Calu3 (cell line): ENCODE data around the gene TMED7. TPM values are rescaled to one million over a fixed set of nuclear protein-coding genes. Genes with fewer than 3 reads are reported as not detected.
"Not testable (repeated sequence)": the region's sequence is repeated elsewhere in the genome, so short reads cannot be mapped to it uniquely, and the experiment has no call there.

ENCODE experiments used
- BruUV-seq: library from RNA; stranded (reverse); fragments of 400-500 nt; replicated peaks from 2 replicates; lab custom pipeline; 2021; lab: Mats Ljungman, UMichigan
- CTCF ChIA-PET: fragments of 300-600 bp; sonication (Branson Sonifier 250); formaldehyde crosslinking; loops from one replicate; lab custom pipeline; 2022; ENCODE audit warnings: antibody characterized with exemption; lab: Charles Lee
- DNase-seq: peaks from one replicate; pipeline ENCODE4 v3.0.0; 2022
- H3K27ac Mint-ChIP-seq: one replicate; pipeline ENCODE4 v1.8.0; 2022; ENCODE audit warnings: mixed read lengths; ENCODE audit not compliant: unreplicated experiment
- H3K27me3 Mint-ChIP-seq: one replicate; pipeline ENCODE4 v1.8.0; 2022; ENCODE audit warnings: mixed read lengths; ENCODE audit not compliant: unreplicated experiment
- H3K36me3 Mint-ChIP-seq: one replicate; pipeline ENCODE4 v1.8.0; 2022; ENCODE audit warnings: mild to moderate bottlenecking, moderate library complexity, mixed read lengths; ENCODE audit not compliant: insufficient read depth, unreplicated experiment
- H3K4me1 Mint-ChIP-seq: one replicate; pipeline ENCODE4 v1.8.0; 2022; ENCODE audit warnings: mild to moderate bottlenecking, low read depth, mixed read lengths; ENCODE audit not compliant: unreplicated experiment
- H3K4me3 Mint-ChIP-seq: one replicate; pipeline ENCODE4 v1.8.0; 2022; ENCODE audit warnings: mild to moderate bottlenecking, low read depth, moderate library complexity, mixed read lengths; ENCODE audit not compliant: unreplicated experiment
- H3K9me3 Mint-ChIP-seq: one replicate; pipeline ENCODE4 v1.8.0; 2022; ENCODE audit warnings: low read depth, mixed read lengths; ENCODE audit not compliant: unreplicated experiment
- CTCF ChIP-seq: fragments of 200-600 bp; IDR thresholded peaks from one replicate; pipeline ENCODE4 v1.8.0; 2022; ENCODE audit warnings: antibody characterized with exemption; ENCODE audit not compliant: unreplicated experiment
- intact Hi-C: fragments of 100-400 bp; cut with micrococcal nuclease; formaldehyde crosslinking; loops from one replicate; pipeline ENCODE4 v1.10.0; 2022; ENCODE audit not compliant: unreplicated experiment
- total RNA-seq: library from RNA; stranded (reverse); gene quantifications from 2 replicates; pipeline ENCODE4 v1.2.3, GENCODE V29; 2022

TMED7 gene
- total RNA-seq, 1 experiment from 2014 or later = 137 TPM

- H3K27me3 Mint-ChIP-seq = peaks cover 26% of the 10 kb centered on the region
- BruUV-seq = no TSS peak
- CTCF ChIA-PET = no interaction called here
- no peaks in the 10 kb centered on the region for H3K4me1 Mint-ChIP-seq
- DNase-seq = no peak
- H3K9me3 Mint-ChIP-seq = no peaks in the 10 kb centered on the region
- no peak overlapping the region for H3K4me3 Mint-ChIP-seq
- no peak for TF ChIP-seq CTCF
- no peaks in the 10 kb centered on the region for H3K36me3 Mint-ChIP-seq
- no peak overlapping the region for H3K27ac Mint-ChIP-seq
- intact Hi-C loops = no loop called here
These were observed 22.2 kb upstream of the TMED7 start for GRCh38 chr5:115648056-115648455.

- H3K9me3 Mint-ChIP-seq, H3K4me3 Mint-ChIP-seq, H3K4me1 Mint-ChIP-seq, CTCF ChIA-PET, BruUV-seq, H3K27ac Mint-ChIP-seq, H3K36me3 Mint-ChIP-seq, intact Hi-C loops, DNase-seq: not testable (repeated sequence)
- peaks cover 26% of the 10 kb centered on the region for H3K27me3 Mint-ChIP-seq
These were observed 19.6 kb upstream of the TMED7 start for GRCh38 chr5:115645386-115645785.

- CTCF ChIA-PET = interaction anchor here (0.8 kb wide), 1 partner anchor 8 kb away, joined by 3 read pairs; no protein-coding TSS in a partner anchor
- H3K4me1 Mint-ChIP-seq = no peaks in the 10 kb centered on the region
- no TSS peak for BruUV-seq
These were observed 18.2 kb upstream of the TMED7 start for GRCh38 chr5:115644046-115644445.

GRCh38 chr5:115641948-115642347 is 16.1 kb upstream of the TMED7 start:
- H3K27ac Mint-ChIP-seq = no peak overlapping the region
- no peak for TF ChIP-seq CTCF
- no TSS peak for BruUV-seq
- intact Hi-C loops = no loop called here
- H3K36me3 Mint-ChIP-seq = no peaks in the 10 kb centered on the region
- peaks cover 26% of the 10 kb centered on the region for H3K27me3 Mint-ChIP-seq
- CTCF ChIA-PET = no interaction called here
- H3K4me3 Mint-ChIP-seq = no peak overlapping the region
- H3K4me1 Mint-ChIP-seq = no peaks in the 10 kb centered on the region
- DNase-seq = no peak
- H3K9me3 Mint-ChIP-seq = no peaks in the 10 kb centered on the region

More at GRCh38 chr5:115644046-115644445, 18.2 kb upstream of the TMED7 start:
- Mint-ChIP-seq H3K27ac (no peak overlapping the region), H3K9me3 (no peaks in the 10 kb centered on the region), H3K4me3 (no peak overlapping the region), H3K36me3 (no peaks in the 10 kb centered on the region), H3K27me3 (peaks cover 26% of the 10 kb centered on the region)
- no peak for DNase-seq
- intact Hi-C loops = no loop called here
- no peak for TF ChIP-seq CTCF

- BruUV-seq = no TSS peak
- no peak overlapping the region for H3K4me3 Mint-ChIP-seq
- H3K27ac Mint-ChIP-seq = no peak overlapping the region
- CTCF ChIA-PET = no interaction called here
- no peaks in the 10 kb centered on the region for H3K36me3 Mint-ChIP-seq
- TF ChIP-seq CTCF = no peak
- no peaks in the 10 kb centered on the region for H3K4me1 Mint-ChIP-seq
- DNase-seq = no peak
- no peaks in the 10 kb centered on the region for H3K9me3 Mint-ChIP-seq
- intact Hi-C loops = no loop called here
- H3K27me3 Mint-ChIP-seq = peaks cover 14% of the 10 kb centered on the region
These were observed 14.4 kb upstream of the TMED7 start for GRCh38 chr5:115640274-115640673.
